Liver (tissue), 9 donors: Measurements from ENCODE around the gene COPZ2. TPM values are rescaled to one million over a fixed set of nuclear protein-coding genes. Genes with fewer than 3 reads are reported as not detected.

Experiments used
- DNase-seq: peaks from one replicate; pipeline ENCODE4 v3.0.0-alpha.2; 2017; ENCODE audit warnings: low spot score
- H3K27ac ChIP-seq, 2 donors: one replicate each; pipeline ENCODE4 v1.7.0; 2013; ENCODE audit warnings: inconsistent platforms in 2 of 2, low read length in 2 of 2, control low read depth in 1 of 2, low read depth in 1 of 2, mild to moderate bottlenecking in 1 of 2
- H3K27me3 ChIP-seq, 4 donors: one replicate each; pipeline versions ENCODE4 v1.6.1 to v1.7.0; 2013; ENCODE audit warnings: low read length in 3 of 4, inconsistent platforms in 1 of 4, mild to moderate bottlenecking in 1 of 4, moderate library complexity in 1 of 4; ENCODE audit not compliant: control insufficient read depth in 4 of 4, insufficient read depth in 4 of 4
- H3K36me3 ChIP-seq, 4 donors: one replicate each; pipeline versions ENCODE4 v1.6.1 to v1.7.0; 2013; ENCODE audit warnings: low read length in 3 of 4, mild to moderate bottlenecking in 3 of 4, low read depth in 1 of 4, moderate library complexity in 1 of 4; ENCODE audit not compliant: control insufficient read depth in 4 of 4, insufficient read depth in 3 of 4
- H3K4me1 ChIP-seq, 4 donors: one replicate each; pipeline versions ENCODE4 v1.6.1 to v1.7.0; 2013; ENCODE audit warnings: low read length in 3 of 4, mild to moderate bottlenecking in 3 of 4, moderate library complexity in 1 of 4; ENCODE audit not compliant: control insufficient read depth in 4 of 4, insufficient read depth in 4 of 4
- H3K4me3 ChIP-seq, 3 donors: one replicate each; pipeline versions ENCODE4 v1.6.1 to v1.7.0; 2013; ENCODE audit warnings: low read length in 3 of 3, control low read depth in 1 of 3, low read depth in 1 of 3, mild to moderate bottlenecking in 1 of 3
- H3K9ac ChIP-seq, 2 donors: one replicate each; pipeline ENCODE4 v1.7.0; 2013; ENCODE audit warnings: low read length in 2 of 2, mild to moderate bottlenecking in 2 of 2, moderate library complexity in 2 of 2, control low read depth in 1 of 2, low read depth in 1 of 2
- H3K9me3 ChIP-seq, 4 donors: one replicate each; pipeline versions ENCODE4 v1.6.1 to v1.7.0; 2013; ENCODE audit warnings: low read length in 3 of 4; ENCODE audit not compliant: control insufficient read depth in 4 of 4
- ATF3 ChIP-seq: IDR thresholded peaks from 2 replicates; pipeline ENCODE4 v1.6.1; 2016; ENCODE audit warnings: antibody characterized with exemption
- CTCF ChIP-seq: fragments of 150-350 bp; IDR thresholded peaks from 2 replicates; pipeline ENCODE4 v1.5.1; 2017; ENCODE audit warnings: improper control_type of control experiment, low read depth, low read length; ENCODE audit not compliant: missing input control
- EGR1 ChIP-seq, 2 donors: IDR thresholded peaks; 2 replicates each; pipeline ENCODE4 v1.6.1; 2016 to 2018; ENCODE audit warnings: antibody characterized with exemption in 2 of 2, low read depth in 2 of 2
- FOXA1 ChIP-seq: IDR thresholded peaks from 2 replicates; pipeline ENCODE4 v1.6.1; 2016; ENCODE audit warnings: antibody characterized with exemption
- FOXA2 ChIP-seq: IDR thresholded peaks from 2 replicates; pipeline ENCODE4 v1.6.1; 2016; ENCODE audit warnings: antibody characterized with exemption
- GABPA ChIP-seq, 2 donors: IDR thresholded peaks in 1 of 2; conservative IDR thresholded peaks in 1 of 2; 2 replicates each; pipeline ENCODE4 v1.6.1; 2016; ENCODE audit warnings: antibody characterized with exemption in 2 of 2, mild to moderate bottlenecking in 1 of 2, moderate library complexity in 1 of 2
- HNF4A ChIP-seq, 2 donors: conservative IDR thresholded peaks; 2 replicates each; pipeline ENCODE4 v1.6.1; 2016; ENCODE audit warnings: antibody characterized with exemption in 2 of 2, mild to moderate bottlenecking in 2 of 2
- HNF4G ChIP-seq: IDR thresholded peaks from 2 replicates; pipeline ENCODE4 v1.6.1; 2016; ENCODE audit warnings: antibody characterized with exemption
- JUND ChIP-seq, 2 donors: IDR thresholded peaks; 2 replicates each; pipeline ENCODE4 v1.6.1; 2016; ENCODE audit warnings: antibody characterized with exemption in 2 of 2
- MAX ChIP-seq: IDR thresholded peaks from 2 replicates; pipeline ENCODE4 v1.6.1; 2016; ENCODE audit warnings: antibody characterized with exemption
- NR2F2 ChIP-seq: IDR thresholded peaks from 2 replicates; pipeline ENCODE4 v1.6.1; 2016; ENCODE audit warnings: antibody characterized with exemption
- RAD21 ChIP-seq, 2 donors: IDR thresholded peaks; 2 replicates each; pipeline ENCODE4 v1.6.1; 2016; ENCODE audit warnings: antibody characterized with exemption in 2 of 2, mild to moderate bottlenecking in 2 of 2
- REST ChIP-seq: IDR thresholded peaks from 2 replicates; pipeline ENCODE4 v1.6.1; 2016; ENCODE audit warnings: antibody characterized with exemption, mild to moderate bottlenecking
- RXRA ChIP-seq, 2 donors: IDR thresholded peaks; 2 replicates each; pipeline ENCODE4 v1.6.1; 2017 to 2018; ENCODE audit warnings: antibody characterized with exemption in 2 of 2, mild to moderate bottlenecking in 1 of 2
- SP1 ChIP-seq: IDR thresholded peaks from 2 replicates; pipeline ENCODE4 v1.6.1; 2018; ENCODE audit warnings: antibody characterized with exemption, mild to moderate bottlenecking
- TAF1 ChIP-seq: conservative IDR thresholded peaks from 2 replicates; pipeline ENCODE4 v1.6.1; 2016; ENCODE audit warnings: antibody characterized with exemption, mild to moderate bottlenecking
- YY1 ChIP-seq: IDR thresholded peaks from 2 replicates; pipeline ENCODE4 v1.6.1; 2016; ENCODE audit warnings: antibody characterized with exemption, mild to moderate bottlenecking
- ZBTB33 ChIP-seq: IDR thresholded peaks from 2 replicates; pipeline ENCODE4 v1.6.1; 2016; ENCODE audit warnings: antibody characterized with exemption
- WGBS: extraction: QIAGEN DNeasy Blood & Tissue Kit; methylation state at CpG from one replicate; pipeline ENCODE4 v1.1.7; 2013; 5-methylcytosine and 5-hydroxymethylcytosine counted together
- polyA plus RNA-seq, 2 donors: library from polyadenylated mRNA; stranded (reverse) in 1 of 2; unstranded in 1 of 2; fragments of 200-250 nt in 1 of 2; fragments of >200 nt in 1 of 2; fragmentation: Nextera tagmentation in 1 of 2; extraction: Ambion mirVana in 1 of 2; gene quantifications; one replicate each; pipeline versions ENCODE4 v1.2.1 to v1.2.3, GENCODE V29; 2013 to 2015
- total RNA-seq, 2 donors: library from RNA; depleted of rRNA; stranded (reverse); fragments of >200 nt; gene quantifications; one replicate each; pipeline ENCODE4 v1.2.3, GENCODE V29; 2014
- donor health status: healthy.
- donor health status: healthy.
- donor health status: healthy.
- donor health status: healthy.
- donor health status: healthy.

COPZ2 gene
- total RNA-seq = 10 to 100 TPM in 1 of 2 donors, 1 to 10 TPM in 1; 2.6 to 13.3 TPM
- polyA plus RNA-seq = 10 to 100 TPM; 22.4 to 38.1 TPM

- H3K36me3 ChIP-seq = no peaks in the 10 kb centered on the region
- peak within 1 kb of the TSS; percentile 53 to 67 (median 60) for H3K4me3 ChIP-seq
- H3K4me1 ChIP-seq = peaks cover 0 to 12% (median 7%) of the 10 kb centered on the region in 4 donors
- H3K9ac ChIP-seq = no peak within 1 kb of the TSS
- 1% methylated on average over 73 of the region's 73 CpGs for WGBS
- H3K9me3 ChIP-seq = no peaks in the 10 kb centered on the region
- no peaks in the 10 kb centered on the region for H3K27me3 ChIP-seq
- peak; percentile 47 for TF ChIP-seq CTCF
- TF ChIP-seq HNF4A (conservative IDR thresholded peaks at IDR 0.05) = no peak
- no peak for TF ChIP-seq ZBTB33
- TF ChIP-seq NR2F2 = no peak
- no peak for TF ChIP-seq FOXA2
- no peak for TF ChIP-seq EGR1 (IDR thresholded peaks at IDR 0.05; ENCODE audit: low read depth in 2 of 2)
- TF ChIP-seq RAD21 (IDR thresholded peaks at IDR 0.05) = peak; percentile 27 to 71
- peak in 1 of 2 donors; percentile 8 for TF ChIP-seq RXRA (IDR thresholded peaks at IDR 0.05)
- no peak for TF ChIP-seq SP1
- TF ChIP-seq YY1 = peak; percentile 21
- TF ChIP-seq HNF4G = no peak
- TF ChIP-seq MAX = no peak
- peak; percentile 23 for TF ChIP-seq TAF1
- no peak for TF ChIP-seq ATF3
- TF ChIP-seq FOXA1 = no peak
- no peak for TF ChIP-seq GABPA (IDR thresholded peaks at IDR 0.05 in 1 of 2, conservative IDR thresholded peaks at IDR 0.05 in 1 of 2)
- no peak for TF ChIP-seq JUND (IDR thresholded peaks at IDR 0.05)
- TF ChIP-seq REST = no peak
- DNase-seq = no peak
- peak within 1 kb of the TSS; percentile 6 to 10 for H3K27ac ChIP-seq
Measured at GRCh38 chr17:48037036-48037837, at the start of gene COPZ2. COPZ2 (minus strand) TSS chr17:48037797; CDS start chr17:48037777, 20 bp downstream.
